GM15510 (cell line): ENCODE results near the gene TOR1B.
A peak's percentile ranks its signal among the peaks of the same experiment; 100 is the strongest.

Source experiments
- POLR2A ChIP-seq: IDR thresholded peaks from 3 replicates; pipeline ENCODE4 v1.6.1; 2011; ENCODE audit warnings: borderline replicate concordance; ENCODE audit not compliant: insufficient read length; ENCODE audit errors: extremely low read depth

The TOR1B gene

GRCh38 chr9:129802833-129803675, at the start of gene TOR1B:
Gene TOR1B, plus strand, starts transcription at chr9:129803184. Its CDS starts 29 bp downstream, at chr9:129803213.
- TF ChIP-seq POLR2A: peak; percentile 89

DNA sequence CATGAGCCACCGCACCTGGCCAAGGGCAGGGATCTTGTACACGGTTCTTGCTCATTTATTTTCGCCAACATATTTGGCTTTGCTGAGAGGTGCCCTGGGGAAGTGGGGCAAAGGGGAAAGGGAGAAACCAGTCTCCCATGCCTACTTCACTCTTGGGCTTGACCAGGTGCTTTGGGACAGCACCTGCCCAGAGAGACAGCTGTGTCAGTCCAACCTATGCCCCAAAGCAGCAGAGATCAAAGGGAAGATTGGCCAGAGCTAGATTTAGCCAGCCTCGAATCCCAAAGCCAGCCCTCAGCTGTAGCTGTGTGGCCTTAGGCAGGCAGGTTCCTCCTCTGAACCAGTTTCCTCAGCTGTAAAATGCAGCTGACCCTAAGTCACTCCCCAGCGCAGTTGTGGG, 47.8 kb upstream of the TOR1B start:
- no peak for TF ChIP-seq POLR2A

- TF ChIP-seq POLR2A: no peak
These were observed 46.8 kb upstream of the TOR1B start for GRCh38 chr9:129756191-129756590.

- no peak for TF ChIP-seq POLR2A
These were observed 45.9 kb upstream of the TOR1B start for GRCh38 chr9:129757045-129757444.

DNA sequence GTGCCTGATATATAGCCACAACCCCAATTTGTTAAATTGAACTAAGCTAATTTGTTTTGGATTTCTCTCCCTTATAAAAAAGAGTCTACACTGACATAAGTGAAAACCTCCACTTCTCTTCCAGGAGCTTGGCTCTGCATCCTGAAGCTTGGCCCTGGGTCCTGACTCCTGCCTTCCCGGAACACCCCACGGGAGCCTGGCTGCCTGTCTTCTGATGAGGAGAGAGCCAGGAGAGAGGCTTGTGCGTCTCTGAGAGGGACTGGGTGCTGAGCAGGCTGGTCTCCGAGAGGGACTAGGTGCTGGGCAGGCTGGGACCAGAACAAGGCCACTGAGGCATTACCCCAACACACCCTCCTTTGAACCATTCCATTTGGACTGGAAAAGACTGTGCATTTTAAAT, 43.7 kb upstream of the TOR1B start:
- no peak for TF ChIP-seq POLR2A

GRCh38 chr9:129759804-129760502, 43.0 kb upstream of the TOR1B start:
- TF ChIP-seq POLR2A: no peak

GRCh38 chr9:129761293-129761900, 41.6 kb upstream of the TOR1B start:
- no peak for TF ChIP-seq POLR2A

GRCh38 chr9:129761901-129762369, 41.0 kb upstream of the TOR1B start:
- no peak for TF ChIP-seq POLR2A

- no peak for TF ChIP-seq POLR2A
These were observed 39.7 kb upstream of the TOR1B start for GRCh38 chr9:129762985-129763926.

DNA sequence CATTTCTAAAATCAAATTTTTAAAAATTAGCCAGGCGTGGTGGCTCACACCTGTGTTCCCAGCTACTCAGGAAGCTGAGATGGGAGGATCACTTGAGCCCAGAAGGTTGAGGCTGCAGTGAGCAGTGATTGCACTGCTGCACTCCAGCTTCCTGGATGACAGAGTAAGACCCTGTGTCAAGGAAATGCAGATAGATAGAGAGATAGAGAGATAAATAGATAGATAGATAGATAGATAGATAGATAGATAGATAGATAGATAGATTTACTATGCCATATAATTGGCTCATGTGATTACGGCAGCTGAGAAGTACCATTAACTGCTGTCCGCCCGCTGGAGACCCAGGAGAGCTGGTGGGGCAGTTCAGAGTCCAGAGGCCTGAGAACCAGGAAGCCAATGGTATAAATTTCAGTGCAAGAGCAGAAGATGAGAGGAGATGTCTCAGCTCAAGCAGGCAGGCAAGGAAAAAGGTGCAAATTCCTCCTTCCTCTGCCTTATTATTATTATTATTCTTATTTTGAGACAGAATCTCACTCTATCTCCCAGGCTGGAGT, 37.1 kb upstream of the TOR1B start:
- TF ChIP-seq POLR2A: no peak

DNA sequence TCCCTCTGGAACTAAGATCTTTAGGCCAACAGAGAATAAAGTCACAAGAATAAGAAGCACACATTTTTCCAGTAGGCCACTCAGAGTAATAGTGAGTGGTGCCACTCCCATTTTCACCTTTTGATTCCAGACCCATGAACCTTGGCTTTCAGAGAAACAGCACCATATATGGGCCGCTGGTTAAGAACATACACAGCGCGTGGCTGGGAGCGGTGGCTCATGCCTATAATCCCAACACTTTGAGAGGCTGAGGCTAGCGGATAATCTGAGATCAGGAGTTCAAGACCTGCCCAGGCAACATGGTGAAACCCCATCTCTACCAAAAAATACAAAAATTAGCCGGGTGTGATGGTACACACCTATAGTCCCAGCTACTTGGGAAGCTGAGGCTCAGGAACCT, 34.5 kb upstream of the TOR1B start:
- no peak for TF ChIP-seq POLR2A

- TF ChIP-seq POLR2A: no peak
These were observed 33.3 kb upstream of the TOR1B start for GRCh38 chr9:129769669-129770068.

GRCh38 chr9:129770741-129771140, 32.2 kb upstream of the TOR1B start:
- no peak for TF ChIP-seq POLR2A
